HFF-Myc (cell line): Measurements from ENCODE around the gene DCAF11.

Experiments
- DNase-seq: peaks from one replicate; pipeline ENCODE4 v3.0.0-alpha.2; 2011; ENCODE audit warnings: low read depth; ENCODE audit errors: extremely low read depth
- H3K4me3 ChIP-seq: replicated peaks from 2 replicates; pipeline ENCODE4 v1.5.1; 2011; ENCODE audit warnings: low read depth, mild to moderate bottlenecking, control low read depth, low read length
- TF ChIP-seq, protein P1 (sequence below): IDR thresholded peaks from 2 replicates; pipeline ENCODE4 v1.5.1; 2012; ENCODE audit warnings: mild to moderate bottlenecking, low read depth, low read length, control low read depth; ENCODE audit errors: missing control alignments

DCAF11 gene

DNA sequence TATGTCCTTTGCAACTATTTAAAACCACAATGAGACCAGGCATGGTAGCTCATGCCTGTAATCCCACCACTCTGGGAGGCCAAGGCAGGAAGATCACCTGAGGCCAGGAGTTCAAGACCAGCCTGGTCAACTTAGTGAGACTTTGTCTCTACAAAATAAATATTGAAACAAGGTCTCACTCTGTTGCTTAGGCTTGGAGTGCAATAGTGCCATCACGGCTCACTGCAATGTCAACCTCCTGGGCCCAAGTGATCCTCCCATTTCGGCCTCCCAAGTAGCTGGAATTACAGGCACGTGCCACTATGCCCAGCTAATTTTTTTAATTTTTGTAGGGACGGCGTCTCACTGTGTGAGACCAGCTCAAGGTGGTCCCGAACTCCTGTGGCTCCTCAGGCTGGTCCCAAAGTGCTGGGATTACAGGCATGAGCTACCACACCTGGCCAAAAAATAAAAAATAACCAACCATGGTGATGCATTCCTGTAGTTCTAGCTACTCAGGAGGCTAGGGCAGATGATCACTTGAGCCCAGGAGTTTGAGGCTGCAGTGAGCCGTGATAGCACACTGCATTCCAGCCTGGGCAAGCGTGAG lies 14.9 kb downstream of the DCAF11 start:
- TF ChIP-seq, protein P1, sequence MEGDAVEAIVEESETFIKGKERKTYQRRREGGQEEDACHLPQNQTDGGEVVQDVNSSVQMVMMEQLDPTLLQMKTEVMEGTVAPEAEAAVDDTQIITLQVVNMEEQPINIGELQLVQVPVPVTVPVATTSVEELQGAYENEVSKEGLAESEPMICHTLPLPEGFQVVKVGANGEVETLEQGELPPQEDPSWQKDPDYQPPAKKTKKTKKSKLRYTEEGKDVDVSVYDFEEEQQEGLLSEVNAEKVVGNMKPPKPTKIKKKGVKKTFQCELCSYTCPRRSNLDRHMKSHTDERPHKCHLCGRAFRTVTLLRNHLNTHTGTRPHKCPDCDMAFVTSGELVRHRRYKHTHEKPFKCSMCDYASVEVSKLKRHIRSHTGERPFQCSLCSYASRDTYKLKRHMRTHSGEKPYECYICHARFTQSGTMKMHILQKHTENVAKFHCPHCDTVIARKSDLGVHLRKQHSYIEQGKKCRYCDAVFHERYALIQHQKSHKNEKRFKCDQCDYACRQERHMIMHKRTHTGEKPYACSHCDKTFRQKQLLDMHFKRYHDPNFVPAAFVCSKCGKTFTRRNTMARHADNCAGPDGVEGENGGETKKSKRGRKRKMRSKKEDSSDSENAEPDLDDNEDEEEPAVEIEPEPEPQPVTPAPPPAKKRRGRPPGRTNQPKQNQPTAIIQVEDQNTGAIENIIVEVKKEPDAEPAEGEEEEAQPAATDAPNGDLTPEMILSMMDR: no peak
- no peak for DNase-seq
- H3K4me3 ChIP-seq: no peak overlapping the region

GRCh38 chr14:24130380-24130716 lies 15.8 kb downstream of the DCAF11 start, which contains the start of gene FITM1:
Gene FITM1, plus strand, starts transcription at chr14:24130659. Its CDS starts 905 bp downstream, at chr14:24131564.
- TF ChIP-seq, protein P1: no peak
- no peak for DNase-seq
- H3K4me3 ChIP-seq: no peak within 1 kb of the TSS

GRCh38 chr14:24130717-24131548 lies 16.4 kb downstream of the DCAF11 start:
- TF ChIP-seq, protein P1: no peak
- DNase-seq: no peak
- H3K4me3 ChIP-seq: no peak overlapping the region

DNA sequence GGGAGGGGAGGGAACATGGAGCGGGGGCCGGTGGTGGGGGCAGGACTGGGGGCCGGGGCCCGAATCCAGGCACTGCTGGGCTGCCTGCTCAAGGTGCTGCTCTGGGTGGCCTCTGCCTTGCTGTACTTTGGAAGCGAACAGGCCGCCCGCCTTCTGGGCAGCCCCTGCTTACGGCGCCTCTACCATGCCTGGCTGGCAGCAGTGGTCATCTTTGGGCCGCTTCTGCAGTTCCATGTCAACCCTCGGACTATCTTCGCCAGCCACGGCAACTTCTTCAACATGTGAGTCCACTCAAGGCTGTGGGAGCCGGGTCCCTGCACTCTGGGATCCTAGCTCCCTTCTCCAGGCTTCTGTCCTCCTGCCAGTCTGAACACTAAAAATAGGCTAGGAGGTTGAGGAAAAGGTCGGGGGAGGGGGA lies 17.0 kb downstream of the DCAF11 start:
- no peak overlapping the region for H3K4me3 ChIP-seq
- TF ChIP-seq, protein P1: no peak
- no peak for DNase-seq

DNA sequence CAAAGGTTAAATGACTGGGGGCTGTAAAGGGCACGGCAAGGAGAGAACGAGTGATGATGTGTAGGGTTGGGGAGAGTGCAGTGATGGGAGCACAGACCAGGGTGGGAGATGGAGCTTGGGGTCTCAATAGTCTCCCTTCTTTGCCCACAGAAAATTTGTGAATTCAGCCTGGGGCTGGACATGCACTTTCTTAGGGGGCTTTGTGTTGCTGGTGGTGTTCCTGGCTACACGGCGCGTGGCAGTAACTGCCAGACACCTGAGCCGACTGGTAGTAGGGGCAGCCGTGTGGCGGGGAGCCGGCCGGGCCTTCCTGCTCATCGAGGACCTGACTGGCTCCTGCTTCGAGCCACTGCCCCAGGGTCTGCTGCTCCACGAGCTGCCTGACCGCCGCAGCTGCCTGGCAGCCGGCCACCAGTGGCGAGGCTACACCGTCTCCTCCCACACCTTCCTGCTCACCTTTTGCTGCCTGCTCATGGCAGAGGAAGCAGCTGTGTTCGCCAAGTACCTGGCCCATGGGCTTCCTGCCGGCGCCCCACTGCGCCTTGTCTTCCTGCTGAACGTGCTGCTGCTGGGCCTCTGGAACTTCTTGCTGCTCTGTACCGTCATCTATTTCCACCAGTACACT lies 17.6 kb downstream of the DCAF11 start:
- TF ChIP-seq, protein P1: no peak
- H3K4me3 ChIP-seq: no peak overlapping the region
- no peak for DNase-seq

DNA sequence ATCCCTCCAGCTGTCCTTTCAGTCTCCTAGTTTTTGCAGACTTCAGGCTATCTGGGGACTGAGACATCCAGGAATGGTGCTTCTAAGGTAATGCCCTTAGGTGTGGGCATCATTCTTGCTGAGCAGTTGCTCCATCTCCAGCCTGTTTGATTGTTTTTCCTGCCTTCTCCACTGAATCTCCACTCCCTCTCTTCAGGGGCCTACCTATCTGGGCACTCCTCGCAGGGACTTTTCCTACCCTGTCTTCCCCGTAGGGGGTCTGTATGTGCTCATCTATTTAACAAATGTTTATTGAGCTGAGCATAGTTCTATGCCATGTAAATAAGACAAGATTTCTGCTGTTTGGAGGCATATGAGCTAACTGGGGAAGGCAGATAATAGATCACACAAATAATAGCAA lies 18.4 kb downstream of the DCAF11 start:
- TF ChIP-seq, protein P1: no peak
- no peak overlapping the region for H3K4me3 ChIP-seq
- DNase-seq: no peak
